ENCODE measurements around the gene AJUBA.

Gene AJUBA

GRCh38 chr14:22980672-22981089 is 1.7 kb downstream of the AJUBA start:
- Mint-ChIP-seq H3K4me1 (peaks cover 60% of the 10 kb centered on the region), H3K9me3 (no peaks in the 10 kb centered on the region), H3K36me3 (ENCODE audit: low read depth) (peaks cover 23% of the 10 kb centered on the region), H3K4me3 (peak overlapping the region; percentile 89), H3K27ac (no peak overlapping the region), H3K27me3 (ENCODE audit: low read depth, poor library complexity) (no peaks in the 10 kb centered on the region)
- DNase-seq = peak; percentile 77
- TF ChIP-seq, protein P1, sequence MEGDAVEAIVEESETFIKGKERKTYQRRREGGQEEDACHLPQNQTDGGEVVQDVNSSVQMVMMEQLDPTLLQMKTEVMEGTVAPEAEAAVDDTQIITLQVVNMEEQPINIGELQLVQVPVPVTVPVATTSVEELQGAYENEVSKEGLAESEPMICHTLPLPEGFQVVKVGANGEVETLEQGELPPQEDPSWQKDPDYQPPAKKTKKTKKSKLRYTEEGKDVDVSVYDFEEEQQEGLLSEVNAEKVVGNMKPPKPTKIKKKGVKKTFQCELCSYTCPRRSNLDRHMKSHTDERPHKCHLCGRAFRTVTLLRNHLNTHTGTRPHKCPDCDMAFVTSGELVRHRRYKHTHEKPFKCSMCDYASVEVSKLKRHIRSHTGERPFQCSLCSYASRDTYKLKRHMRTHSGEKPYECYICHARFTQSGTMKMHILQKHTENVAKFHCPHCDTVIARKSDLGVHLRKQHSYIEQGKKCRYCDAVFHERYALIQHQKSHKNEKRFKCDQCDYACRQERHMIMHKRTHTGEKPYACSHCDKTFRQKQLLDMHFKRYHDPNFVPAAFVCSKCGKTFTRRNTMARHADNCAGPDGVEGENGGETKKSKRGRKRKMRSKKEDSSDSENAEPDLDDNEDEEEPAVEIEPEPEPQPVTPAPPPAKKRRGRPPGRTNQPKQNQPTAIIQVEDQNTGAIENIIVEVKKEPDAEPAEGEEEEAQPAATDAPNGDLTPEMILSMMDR (IDR thresholded peaks at IDR 0.05) = no peak

- H3K27ac Mint-ChIP-seq = peak overlapping the region; percentile 93
Observed at GRCh38 chr14:22979748-22980392, 2.5 kb downstream of the AJUBA start.

DNA sequence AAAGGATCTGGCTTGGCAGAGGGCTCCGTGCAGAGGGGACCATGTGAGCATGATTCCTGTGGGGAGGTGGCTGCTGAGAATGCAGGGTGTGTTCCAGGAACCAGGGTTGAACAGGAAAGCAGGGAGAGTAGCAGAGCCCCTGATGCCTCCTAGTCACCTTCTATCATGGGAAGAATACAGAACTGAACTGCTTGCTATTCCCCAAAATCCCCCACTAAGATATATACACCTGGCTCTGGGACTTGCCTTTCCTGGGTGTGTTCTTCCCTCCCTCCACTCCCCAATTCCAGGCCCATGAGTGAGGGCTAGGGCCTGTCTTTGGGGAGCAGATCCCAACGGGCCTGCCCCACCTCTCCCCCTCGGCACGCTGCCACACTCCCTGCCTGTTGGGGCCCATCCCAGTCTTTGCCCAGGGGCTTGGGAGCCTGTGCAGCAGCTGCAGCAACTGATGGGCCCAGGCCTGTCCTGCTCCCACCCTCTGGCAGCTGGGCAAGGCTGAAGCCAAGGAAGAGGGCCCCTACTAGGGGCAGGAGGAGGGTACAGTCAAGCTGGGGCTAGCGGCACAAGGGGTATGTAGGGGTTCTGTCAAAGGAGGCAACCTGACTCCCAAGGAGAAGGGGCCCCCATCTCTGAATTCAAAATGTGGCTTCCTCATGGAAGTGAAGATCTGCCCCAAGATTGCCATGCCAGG is 3.2 kb downstream of the AJUBA start:
- Mint-ChIP-seq H3K27me3 (ENCODE audit: low read depth, poor library complexity) (no peaks in the 10 kb centered on the region), H3K9me3 (no peaks in the 10 kb centered on the region), H3K4me1 (peaks cover 58% of the 10 kb centered on the region), H3K36me3 (ENCODE audit: low read depth) (peaks cover 32% of the 10 kb centered on the region), H3K4me3 (peak overlapping the region; percentile 89), H3K27ac (peak overlapping the region; percentile 99)
- TF ChIP-seq, protein P1 (IDR thresholded peaks at IDR 0.05) = no peak
- DNase-seq = no peak

More at GRCh38 chr14:22979748-22980392, 2.5 kb downstream of the AJUBA start:
- Mint-ChIP-seq H3K27me3 (ENCODE audit: low read depth, poor library complexity) (no peaks in the 10 kb centered on the region), H3K4me1 (peaks cover 58% of the 10 kb centered on the region), H3K36me3 (ENCODE audit: low read depth) (peaks cover 25% of the 10 kb centered on the region), H3K9me3 (no peaks in the 10 kb centered on the region), H3K4me3 (peak overlapping the region; percentile 89)
- DNase-seq = no peak
- TF ChIP-seq, protein P1 (IDR thresholded peaks at IDR 0.05) = no peak

GRCh38 chr14:22978487-22978837 is 3.9 kb downstream of the AJUBA start:
- Mint-ChIP-seq H3K4me1 (peaks cover 63% of the 10 kb centered on the region), H3K9me3 (no peaks in the 10 kb centered on the region), H3K27me3 (ENCODE audit: low read depth, poor library complexity) (peaks cover 3% of the 10 kb centered on the region), H3K36me3 (ENCODE audit: low read depth) (peaks cover 39% of the 10 kb centered on the region), H3K27ac (peak overlapping the region; percentile 99), H3K4me3 (peak overlapping the region; percentile 89)
- TF ChIP-seq, protein P1 (IDR thresholded peaks at IDR 0.05) = no peak
- no peak for DNase-seq

DNA sequence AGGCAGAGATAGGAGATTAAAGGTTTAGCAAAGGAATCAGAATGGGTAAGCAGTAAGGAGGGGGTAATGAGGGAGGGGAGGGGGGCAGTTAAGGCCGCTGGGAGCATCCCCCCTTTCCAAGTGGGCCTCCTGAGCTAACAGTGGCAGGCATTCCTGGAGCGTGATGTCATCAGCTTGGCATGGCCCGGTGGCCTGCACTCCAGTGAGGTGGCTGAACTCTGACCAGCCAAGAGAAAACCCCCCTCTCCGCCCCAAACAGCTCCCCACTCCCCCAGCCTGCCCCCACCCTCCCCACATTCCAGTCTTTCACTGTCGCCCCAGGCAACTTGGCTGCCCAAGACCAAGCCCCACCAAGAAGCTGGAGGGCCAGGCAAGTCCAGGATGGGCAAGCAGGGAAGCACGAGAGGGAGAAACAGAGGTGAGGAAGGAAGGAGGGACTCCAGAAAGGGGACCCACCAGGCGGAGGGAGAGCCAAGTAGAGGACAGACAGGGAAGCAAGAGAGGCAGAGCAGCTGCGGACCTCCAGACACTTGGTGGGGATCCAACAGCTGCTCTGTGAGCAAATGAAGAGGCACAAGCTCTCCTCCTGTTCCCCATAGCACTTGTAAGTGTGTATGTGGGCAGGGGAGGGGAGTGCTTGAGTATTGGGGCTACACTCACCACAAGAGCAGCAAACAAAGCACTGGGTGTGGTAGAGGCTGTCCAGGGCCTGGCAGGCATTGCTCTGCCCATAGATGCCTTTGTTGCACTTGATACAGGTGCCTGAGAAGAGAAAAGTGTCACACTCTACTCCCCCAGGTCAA is 4.5 kb downstream of the AJUBA start:
- TF ChIP-seq, protein P1 (IDR thresholded peaks at IDR 0.05) = no peak
- peak; percentile 79 for DNase-seq
- Mint-ChIP-seq H3K36me3 (ENCODE audit: low read depth) (peaks cover 43% of the 10 kb centered on the region), H3K27ac (peak overlapping the region; percentile 99), H3K4me3 (peak overlapping the region; percentile 89), H3K9me3 (no peaks in the 10 kb centered on the region), H3K27me3 (ENCODE audit: low read depth, poor library complexity) (peaks cover 3% of the 10 kb centered on the region), H3K4me1 (peaks cover 63% of the 10 kb centered on the region)
